HepG2 (cell line): ENCODE data around the gene GPD1. TPM values are rescaled to one million over a fixed set of nuclear protein-coding genes. Genes with fewer than 3 reads are reported as not detected.

Source experiments
- BORCS8-MEF2B ChIP-seq: sonication (generic); formaldehyde crosslinking; IDR thresholded peaks from 2 replicates; pipeline ENCODE4 v1.8.0; 2022; ENCODE audit warnings: mild to moderate bottlenecking, missing genetic modification reagents
- CEBPG ChIP-seq: IDR thresholded peaks from 2 replicates; pipeline ENCODE4 v1.6.1; 2016
- CREM ChIP-seq, 2 experiments: sonication (generic) in 1 of 2; formaldehyde crosslinking in 1 of 2; IDR thresholded peaks; 2 replicates each; pipeline versions ENCODE4 v1.4.0 to v1.6.1; 2016 to 2020; ENCODE audit warnings: antibody characterized with exemption in 1 of 2, mild to moderate bottlenecking in 1 of 2, missing genetic modification reagents in 1 of 2
- DMAP1 ChIP-seq: IDR thresholded peaks from 2 replicates; pipeline ENCODE4 v1.6.1; 2016
- DNMT3B ChIP-seq: conservative IDR thresholded peaks from 2 replicates; pipeline ENCODE4 v1.6.1; 2016; ENCODE audit warnings: missing biosample characterization, control low read depth
- FIP1L1 ChIP-seq: fragments of 200-400 bp; formaldehyde crosslinking; IDR thresholded peaks from 2 replicates; pipeline ENCODE4 v1.6.1; 2018; ENCODE audit warnings: low read depth, mild to moderate bottlenecking, low read length, moderate library complexity, borderline replicate concordance; ENCODE audit not compliant: insufficient read depth
- GATAD2A ChIP-seq: IDR thresholded peaks from 2 replicates; pipeline ENCODE4 v1.6.1; 2016
- HBP1 ChIP-seq: IDR thresholded peaks from 2 replicates; pipeline ENCODE4 v1.6.1; 2016; ENCODE audit warnings: low read depth, control low read depth
- HNRNPLL ChIP-seq: fragments of 200-400 bp; formaldehyde crosslinking; IDR thresholded peaks from 2 replicates; pipeline ENCODE4 v1.6.1; 2017; ENCODE audit warnings: mild to moderate bottlenecking, low read depth, low read length; ENCODE audit not compliant: poor library complexity, severe bottlenecking
- KDM5A ChIP-seq: fragments of 200-600 bp; sonication (generic); IDR thresholded peaks from 2 replicates; pipeline ENCODE4 v1.7.0; 2018; ENCODE audit warnings: antibody characterized with exemption, mild to moderate bottlenecking, low read length, borderline replicate concordance
- MLX ChIP-seq: IDR thresholded peaks from 2 replicates; pipeline ENCODE4 v1.6.1; 2016
- MTA3 ChIP-seq: sonication (generic); formaldehyde crosslinking; IDR thresholded peaks from 2 replicates; pipeline ENCODE4 v1.4.0; 2020; ENCODE audit warnings: missing genetic modification reagents
- NCOA5 ChIP-seq: sonication (generic); formaldehyde crosslinking; IDR thresholded peaks from 2 replicates; pipeline ENCODE4 v1.4.0; 2020; ENCODE audit warnings: missing genetic modification reagents
- PRPF4 ChIP-seq: fragments of 200-400 bp; formaldehyde crosslinking; IDR thresholded peaks from 2 replicates; pipeline ENCODE4 v1.6.1; 2016; ENCODE audit warnings: low read length, low read depth; ENCODE audit not compliant: poor library complexity, severe bottlenecking
- SIX1 ChIP-seq: sonication (generic); formaldehyde crosslinking; IDR thresholded peaks from 2 replicates; pipeline ENCODE4 v1.4.0; 2020; ENCODE audit warnings: missing genetic modification reagents, borderline replicate concordance
- SOX6 ChIP-seq, 2 experiments: fragments of 450-650 bp in 1 of 2; sonication (generic) in 1 of 2; formaldehyde crosslinking in 1 of 2; IDR thresholded peaks; 2 replicates each; pipeline versions ENCODE4 v1.4.0 to v1.6.1; 2017 to 2020; ENCODE audit warnings: antibody characterized with exemption in 1 of 2, mild to moderate bottlenecking in 1 of 2, missing genetic modification reagents in 1 of 2
- SRF ChIP-seq: IDR thresholded peaks from 2 replicates; pipeline ENCODE4 v1.6.1; 2011; ENCODE audit warnings: mild to moderate bottlenecking, low read depth, low read length, moderate library complexity
- STAT5B ChIP-seq: sonication (generic); formaldehyde crosslinking; IDR thresholded peaks from 2 replicates; pipeline ENCODE4 v1.4.0; 2020; ENCODE audit warnings: missing genetic modification reagents
- ZNF225 ChIP-seq: sonication (generic); formaldehyde crosslinking; IDR thresholded peaks from 2 replicates; pipeline ENCODE4 v1.4.0; 2020; ENCODE audit warnings: mild to moderate bottlenecking, missing genetic modification reagents
- polyA plus RNA-seq, 8 experiments: library from polyadenylated mRNA; depleted of rRNA in 3 of 8; stranded (reverse) in 7 of 8; unstranded in 1 of 8; fragments of >200 nt; fragmentation: Illumina TruSeq in 4 of 8; extraction: Trizol in 4 of 8; gene quantifications; 2 replicates each; pipeline versions ENCODE4 v1.2.1 to v1.2.3, GENCODE V29; 2011 to 2016; ENCODE audit warnings: low read depth in 4 of 8, missing spikeins in 1 of 8, mixed read lengths in 1 of 8; ENCODE audit not compliant: insufficient read depth in 1 of 8
- total RNA-seq, 5 experiments: library from RNA; depleted of rRNA; stranded (reverse); fragments of >200 nt; fragmentation: Illumina TruSeq; extraction: Trizol; gene quantifications; 2 replicates each; pipeline ENCODE4 v1.2.3, GENCODE V29; 2016; ENCODE audit warnings: low read depth in 1 of 5
- TF ChIP-seq, protein P1 (sequence below): sonication (generic); formaldehyde crosslinking; IDR thresholded peaks from 2 replicates; pipeline ENCODE4 v1.4.0; 2020; ENCODE audit warnings: missing genetic modification reagents, borderline replicate concordance

GPD1 gene
- total and polyA plus RNA-seq, 2 of the 13 experiments (the other 11 are each of a cell fraction or from before 2014, with no cell fraction given): 3.7 to 30.6 TPM

DNA sequence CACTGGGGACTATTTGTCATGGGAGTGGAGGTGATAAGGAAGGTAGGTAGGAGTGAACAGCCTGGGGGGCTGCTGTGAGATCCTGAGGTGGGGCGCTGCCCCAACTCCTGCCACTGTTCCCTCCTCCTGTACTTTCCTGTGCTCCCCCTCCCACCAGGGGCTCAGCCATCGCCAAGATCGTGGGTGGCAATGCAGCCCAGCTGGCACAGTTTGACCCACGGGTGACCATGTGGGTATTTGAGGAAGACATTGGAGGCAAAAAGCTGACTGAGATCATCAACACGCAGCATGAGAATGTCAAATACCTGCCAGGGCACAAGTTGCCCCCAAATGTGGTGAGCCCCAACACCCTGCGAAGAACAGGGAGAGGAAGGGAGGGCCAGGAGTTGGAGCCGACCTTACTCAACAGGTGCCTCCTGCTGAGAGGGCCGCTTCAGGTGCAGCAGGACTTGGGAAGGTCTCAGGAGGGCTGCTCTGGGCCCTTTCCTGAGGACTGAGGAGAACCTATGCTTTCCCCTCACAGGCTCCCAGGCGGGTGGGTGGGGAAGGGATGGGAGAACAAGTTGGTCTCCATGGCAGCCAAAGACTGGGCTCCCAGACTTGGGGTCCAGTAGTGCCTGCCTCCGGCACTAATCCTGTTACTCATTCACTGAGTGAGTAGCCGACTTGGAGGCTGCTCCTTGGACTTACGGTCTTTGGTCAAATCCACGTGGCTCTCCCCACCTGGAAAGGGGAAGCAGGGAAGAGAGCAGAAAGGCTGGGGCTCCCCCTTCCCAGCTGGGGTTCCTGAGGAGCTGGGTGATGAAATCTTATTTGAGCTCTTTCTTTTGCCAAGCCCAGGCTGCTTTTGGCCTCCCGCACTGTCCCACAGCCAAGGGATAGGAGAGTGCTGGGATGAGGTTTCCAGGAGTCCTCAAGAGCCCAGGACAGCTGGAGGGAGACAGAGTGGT, 884 bp downstream of the GPD1 start (continued):
- TF ChIP-seq HBP1 (CRISPR knock-in tag) (0 out of 2 replicates have a peak, but pooled peaks have one; percentile 49), HNRNPLL (no peak), SOX6 (IDR thresholded peaks at IDR 0.05) (no peak), SOX6 (CRISPR knock-in tag; IDR thresholded peaks at IDR 0.05) (0 out of 2 replicates have a peak, but pooled peaks have one; percentile 17), BORCS8-MEF2B (CRISPR knock-in tag) (peak; percentile 51; the same call in 1 of the 2 replicates), STAT5B (no peak), PRPF4 (no peak), SRF (no peak), MLX (peak; percentile 41; the same call in 1 of the 2 replicates), CEBPG (CRISPR knock-in tag) (0 out of 2 replicates have a peak, but pooled peaks have one; percentile 23), MTA3 (CRISPR knock-in tag) (no peak), FIP1L1 (no peak), DNMT3B (CRISPR knock-in tag) (no peak), DMAP1 (CRISPR knock-in tag) (peak; percentile 41; the same call in 1 of the 2 replicates), ZNF225 (no peak), KDM5A (no peak), SIX1 (CRISPR knock-in tag) (no peak), GATAD2A (CRISPR knock-in tag) (peak; percentile 72), NCOA5 (CRISPR knock-in tag) (no peak), CREM (IDR thresholded peaks at IDR 0.05) (peak; percentile 10; the same call in 1 of the 2 replicates), CREM (CRISPR knock-in tag; IDR thresholded peaks at IDR 0.05) (no peak)
- TF ChIP-seq, protein P1, sequence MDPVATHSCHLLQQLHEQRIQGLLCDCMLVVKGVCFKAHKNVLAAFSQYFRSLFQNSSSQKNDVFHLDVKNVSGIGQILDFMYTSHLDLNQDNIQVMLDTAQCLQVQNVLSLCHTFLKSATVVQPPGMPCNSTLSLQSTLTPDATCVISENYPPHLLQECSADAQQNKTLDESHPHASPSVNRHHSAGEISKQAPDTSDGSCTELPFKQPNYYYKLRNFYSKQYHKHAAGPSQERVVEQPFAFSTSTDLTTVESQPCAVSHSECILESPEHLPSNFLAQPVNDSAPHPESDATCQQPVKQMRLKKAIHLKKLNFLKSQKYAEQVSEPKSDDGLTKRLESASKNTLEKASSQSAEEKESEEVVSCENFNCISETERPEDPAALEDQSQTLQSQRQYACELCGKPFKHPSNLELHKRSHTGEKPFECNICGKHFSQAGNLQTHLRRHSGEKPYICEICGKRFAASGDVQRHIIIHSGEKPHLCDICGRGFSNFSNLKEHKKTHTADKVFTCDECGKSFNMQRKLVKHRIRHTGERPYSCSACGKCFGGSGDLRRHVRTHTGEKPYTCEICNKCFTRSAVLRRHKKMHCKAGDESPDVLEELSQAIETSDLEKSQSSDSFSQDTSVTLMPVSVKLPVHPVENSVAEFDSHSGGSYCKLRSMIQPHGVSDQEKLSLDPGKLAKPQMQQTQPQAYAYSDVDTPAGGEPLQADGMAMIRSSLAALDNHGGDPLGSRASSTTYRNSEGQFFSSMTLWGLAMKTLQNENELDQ (CRISPR knock-in tag): no peak
